ENCODE data around the gene HBB.

HBB gene

DNA sequence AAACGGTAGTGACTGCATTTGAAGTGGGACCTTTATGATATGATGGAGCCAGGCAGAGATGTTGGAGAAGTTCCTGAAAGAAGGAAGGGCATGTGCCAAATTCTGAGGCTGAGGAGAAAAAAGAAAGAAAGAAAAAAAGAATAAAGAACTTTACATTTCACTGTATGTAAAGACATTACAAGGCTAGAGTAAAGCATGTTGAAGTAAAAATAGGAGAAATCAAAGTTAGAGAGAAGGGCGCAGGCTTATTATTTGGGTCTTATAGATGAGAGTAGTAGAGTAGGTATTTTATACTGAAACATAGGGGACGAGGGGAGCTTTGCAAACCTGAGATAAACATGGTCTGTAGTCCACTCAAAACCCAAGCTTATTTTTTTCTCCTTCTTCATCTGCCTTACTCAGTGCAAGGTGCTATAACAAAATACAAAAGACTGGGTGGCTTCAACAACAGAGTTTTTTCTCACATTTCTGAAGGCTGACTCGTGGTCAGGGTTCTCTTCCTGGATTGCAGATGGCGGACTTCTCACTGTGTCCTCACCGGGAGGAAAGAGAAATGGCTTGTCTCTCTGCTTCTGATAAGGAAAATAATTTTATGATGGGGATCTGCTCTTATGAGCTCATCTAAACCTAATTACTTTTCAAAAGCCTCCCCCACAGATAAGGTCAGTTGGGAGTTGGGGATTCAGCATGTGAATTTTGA, 20.1 kb upstream of the HBB start:
- DNase-seq: no peak

DNA sequence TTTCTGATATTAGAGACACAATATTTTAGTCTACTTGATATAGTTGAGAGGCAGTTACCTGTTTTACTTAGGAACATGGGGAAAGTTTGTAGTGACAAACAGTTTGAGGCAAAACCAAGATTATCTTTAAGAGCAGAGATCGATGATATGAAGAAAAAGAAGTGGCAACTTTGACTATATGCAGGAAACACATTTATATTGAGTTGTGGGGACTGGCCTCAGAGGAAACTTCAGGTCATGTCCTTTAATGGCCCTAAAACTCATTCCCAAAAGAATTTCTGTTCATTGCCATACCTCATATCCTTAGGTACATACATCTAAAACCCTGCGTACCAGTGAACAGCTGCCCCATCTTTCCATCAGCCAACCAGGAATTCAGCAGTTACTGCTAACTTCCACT, 18.3 kb upstream of the HBB start:
- no peak for DNase-seq

DNA sequence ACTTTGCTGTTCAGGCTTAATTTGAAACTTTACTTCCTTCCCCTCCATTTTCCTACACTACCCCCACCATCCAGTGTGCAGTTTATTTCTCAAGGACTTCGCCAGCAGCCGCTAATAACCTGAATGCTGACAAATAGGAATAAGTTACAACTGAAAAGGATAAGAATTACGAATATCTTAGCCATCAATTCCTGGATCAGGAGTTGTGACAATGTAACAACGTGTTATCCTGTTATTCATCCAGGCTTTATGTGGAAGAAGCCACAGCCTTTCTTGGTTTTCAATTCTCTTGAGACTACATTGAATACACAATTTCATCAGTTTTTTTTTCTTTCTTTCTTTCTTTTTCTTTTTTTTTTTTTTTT, 16.9 kb upstream of the HBB start:
- no peak for DNase-seq

DNA sequence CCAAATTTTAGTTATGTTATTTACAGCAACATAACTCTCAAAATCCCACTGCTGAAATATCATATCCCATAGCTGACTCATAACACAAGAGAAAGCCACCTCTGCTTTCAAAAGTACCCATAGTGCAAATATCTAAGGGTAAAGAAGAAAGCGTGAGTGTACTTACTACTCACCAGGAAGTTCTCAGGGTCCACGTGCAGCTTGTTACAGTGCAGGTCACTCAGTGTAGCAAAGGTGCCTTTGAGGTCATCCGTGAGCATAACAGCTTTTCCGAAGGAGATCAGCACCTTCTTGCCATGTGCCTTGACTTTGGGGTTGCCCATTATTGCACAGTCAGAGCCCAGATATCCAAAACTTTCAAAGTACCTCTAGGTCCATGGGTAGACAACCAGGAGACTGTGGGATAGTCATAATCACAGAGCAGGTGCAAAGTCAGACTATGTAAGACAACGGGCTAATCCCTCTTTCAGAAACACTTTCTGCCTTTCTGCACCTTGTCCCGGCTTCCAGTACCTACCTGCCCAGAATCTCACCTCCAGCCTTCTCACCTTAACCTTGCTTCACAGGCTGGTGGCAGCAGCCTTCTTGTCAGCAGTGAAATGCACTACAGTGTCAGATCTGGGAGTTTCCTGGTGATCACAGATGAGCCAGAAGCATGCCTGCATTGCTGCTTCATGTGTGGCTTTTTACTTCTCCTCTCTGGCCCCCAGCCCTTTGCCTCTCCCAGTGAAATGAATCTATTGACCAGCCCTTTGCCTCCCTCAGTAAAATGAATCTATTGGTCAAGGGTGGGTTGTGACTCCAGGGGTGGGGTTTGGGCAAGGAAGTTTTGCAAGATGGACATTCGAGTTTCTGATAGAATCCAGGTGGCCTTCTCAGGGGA, 16.3 kb upstream of the HBB start:
- DNase-seq: no peak

DNA sequence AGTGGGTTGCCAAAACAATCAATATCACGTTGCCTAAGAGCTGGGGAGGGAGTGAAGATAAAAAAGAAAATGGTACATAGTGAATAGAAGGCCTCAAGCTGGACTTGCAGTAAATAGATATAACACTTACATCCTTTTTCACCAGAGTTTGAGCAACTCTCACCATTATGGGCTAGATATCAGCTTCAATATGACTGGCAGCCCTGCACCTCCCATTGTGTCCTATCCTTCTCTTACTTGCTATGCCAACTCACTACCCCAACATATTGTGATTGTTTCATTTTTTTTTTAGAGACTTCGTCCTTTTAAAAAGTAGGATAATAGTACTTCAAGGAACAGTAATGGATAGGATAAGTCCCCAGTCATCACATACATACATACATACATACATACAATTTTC, 15.3 kb upstream of the HBB start:
- no peak for DNase-seq

DNA sequence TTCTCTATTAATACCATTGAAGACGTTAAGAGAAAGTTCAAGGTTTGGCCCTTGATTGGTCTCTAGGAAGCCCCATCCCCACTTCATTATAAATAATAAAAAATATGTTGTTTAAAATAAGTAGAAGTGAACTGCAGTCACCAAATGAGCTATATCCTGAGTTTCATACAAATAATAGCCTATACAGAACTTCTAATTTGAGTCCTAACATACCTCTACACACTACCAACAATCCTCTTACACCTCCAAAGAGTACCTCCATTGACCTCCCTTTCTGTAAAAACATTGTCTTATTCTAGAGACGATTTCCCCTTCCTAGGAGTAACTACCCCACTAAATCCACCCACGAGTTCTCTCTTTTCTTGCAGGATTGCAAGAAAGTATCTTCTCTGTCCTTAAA, 14.6 kb upstream of the HBB start:
- no peak for DNase-seq

DNA sequence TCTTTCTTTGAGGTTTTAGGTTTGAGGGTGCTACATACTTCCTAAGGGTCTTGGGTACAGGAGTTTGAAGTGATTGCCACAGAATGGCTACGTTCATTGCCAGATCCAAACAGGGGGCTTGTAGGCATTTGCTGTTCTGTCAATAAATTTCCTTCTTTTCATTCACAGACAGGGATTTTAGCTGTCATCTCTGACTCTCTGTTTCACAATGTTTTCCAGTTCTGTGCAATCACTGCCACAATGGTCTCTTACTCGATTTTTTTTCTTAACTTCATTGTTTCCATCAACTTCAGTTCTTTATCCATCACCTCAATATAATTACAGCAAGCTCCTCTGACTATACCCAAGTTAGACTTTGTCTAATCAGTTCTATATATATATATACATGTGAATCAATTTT, 13.6 kb upstream of the HBB start:
- DNase-seq: no peak

DNA sequence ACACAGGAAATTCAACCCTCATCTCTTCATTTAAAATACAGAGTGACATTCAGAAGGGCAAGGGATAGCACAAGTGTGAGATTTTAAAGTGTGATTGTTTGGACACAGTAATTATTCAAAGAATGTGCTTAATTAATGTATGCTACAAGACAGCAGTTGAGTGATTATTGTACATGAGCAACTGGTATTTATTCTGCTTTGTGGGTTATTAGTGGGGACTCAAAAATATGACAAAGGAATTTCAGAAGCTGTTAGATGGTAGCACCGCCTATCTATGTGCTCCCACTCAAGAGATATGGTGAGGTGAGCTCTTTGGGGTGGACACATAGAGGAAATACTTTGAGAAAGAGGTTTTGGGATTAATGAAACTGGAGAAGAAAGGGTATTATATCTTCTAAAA, 13.2 kb upstream of the HBB start:
- no peak for DNase-seq

DNA sequence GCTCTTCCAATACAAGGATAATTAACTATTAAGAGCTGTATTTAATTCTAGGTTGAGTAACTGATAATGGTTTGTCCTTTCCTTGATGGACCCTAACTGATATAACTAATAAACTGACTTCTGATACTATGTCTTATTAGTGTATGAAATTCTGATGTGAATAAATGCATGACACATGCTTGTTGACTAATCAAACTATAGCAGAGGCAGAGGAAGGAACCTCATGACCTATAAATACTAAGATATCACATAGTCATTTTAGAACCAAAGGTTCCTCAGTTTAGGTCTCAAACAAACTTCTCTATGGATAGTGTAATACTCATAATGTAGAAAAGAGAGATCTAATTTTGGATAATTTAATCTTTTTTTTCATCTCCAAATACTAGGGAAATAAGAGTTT, 12.2 kb upstream of the HBB start:
- no peak for DNase-seq

DNA sequence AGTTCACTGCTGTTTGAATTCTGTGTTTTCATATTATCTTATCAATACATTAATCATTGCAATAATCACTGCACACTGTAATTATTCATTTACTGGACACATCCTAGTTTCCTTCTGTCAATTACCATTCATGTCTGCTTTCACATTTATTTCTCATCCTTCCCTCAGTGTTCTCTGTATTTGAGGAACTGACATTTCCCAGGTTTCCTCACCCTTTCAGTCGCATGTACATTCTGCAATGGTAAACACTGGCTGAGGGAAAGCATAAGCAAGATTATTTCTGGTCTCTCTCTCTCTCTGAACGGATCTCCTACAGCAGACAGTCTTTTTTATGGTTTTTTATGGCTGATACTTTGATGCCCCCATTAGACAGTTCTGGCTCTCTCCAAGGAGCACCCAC, 11.6 kb upstream of the HBB start:
- no peak for DNase-seq

DNA sequence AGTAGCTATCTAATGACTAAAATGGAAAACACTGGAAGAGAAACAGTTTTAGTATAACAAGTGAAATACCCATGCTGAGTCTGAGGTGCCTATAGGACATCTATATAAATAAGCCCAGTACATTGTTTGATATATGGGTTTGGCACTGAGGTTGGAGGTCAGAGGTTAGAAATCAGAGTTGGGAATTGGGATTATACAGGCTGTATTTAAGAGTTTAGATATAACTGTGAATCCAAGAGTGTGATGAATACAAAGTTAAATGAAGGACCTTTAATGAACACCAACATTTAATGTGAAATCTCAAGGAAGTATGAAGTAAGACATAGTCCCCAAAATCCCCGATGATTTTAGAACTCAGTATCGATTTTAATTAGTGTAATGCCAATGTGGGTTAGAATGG, 10.5 kb upstream of the HBB start:
- DNase-seq: no peak

DNA sequence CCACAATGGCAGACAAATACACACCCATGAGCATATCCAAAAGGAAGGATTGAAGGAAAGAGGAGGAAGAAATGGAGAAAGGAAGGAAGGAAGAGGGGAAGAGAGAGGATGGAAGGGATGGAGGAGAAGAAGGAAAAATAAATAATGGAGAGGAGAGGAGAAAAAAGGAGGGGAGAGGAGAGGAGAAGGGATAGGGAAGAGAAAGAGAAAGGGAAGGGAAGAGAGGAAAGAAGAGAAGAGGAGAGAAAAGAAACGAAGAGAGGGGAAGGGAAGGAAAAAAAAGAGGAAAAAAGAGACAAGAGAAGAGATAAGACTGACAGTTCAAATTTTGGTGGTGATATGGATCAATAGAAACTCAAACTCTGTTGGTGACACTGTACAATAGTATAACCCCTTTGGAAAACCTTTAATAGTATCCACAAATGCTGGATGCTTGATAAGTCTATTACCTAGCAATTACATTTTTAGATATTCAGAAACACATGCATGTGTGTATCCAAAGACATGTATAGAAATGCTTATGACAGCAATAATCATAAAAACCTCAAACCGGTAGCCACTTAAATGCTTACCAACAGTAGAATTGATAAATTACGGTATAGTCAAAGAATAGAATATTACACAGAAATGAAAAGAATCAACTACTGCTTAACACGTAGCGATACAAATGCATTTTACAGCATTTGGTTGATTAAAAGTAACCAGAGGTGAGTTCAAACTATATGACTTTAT, 8.7 kb upstream of the HBB start:
- no peak for DNase-seq

DNA sequence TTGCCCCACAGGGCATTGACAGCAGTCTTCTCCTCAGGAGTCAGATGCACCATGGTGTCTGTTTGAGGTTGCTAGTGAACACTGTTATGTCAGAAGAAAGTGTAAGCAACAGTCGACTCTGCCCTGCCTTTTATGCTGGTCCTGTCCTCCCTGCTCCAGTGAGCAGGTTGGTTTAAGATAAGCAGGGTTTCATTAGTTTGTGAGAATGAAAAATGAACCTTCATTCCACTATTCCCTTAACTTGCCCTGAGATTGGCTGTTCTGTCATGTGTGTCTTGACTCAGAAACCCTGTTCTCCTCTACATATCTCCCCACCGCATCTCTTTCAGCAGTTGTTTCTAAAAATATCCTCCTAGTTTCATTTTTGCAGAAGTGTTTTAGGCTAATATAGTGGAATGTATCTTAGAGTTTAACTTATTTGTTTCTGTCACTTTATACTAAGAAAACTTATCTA, 7.5 kb upstream of the HBB start, which contains the start of gene HBD:
Gene HBD (minus strand): TSS at position 103 of the 454 bp plus-strand sequence. CDS start 50 bp downstream, at position 53.
- no peak for DNase-seq

DNA sequence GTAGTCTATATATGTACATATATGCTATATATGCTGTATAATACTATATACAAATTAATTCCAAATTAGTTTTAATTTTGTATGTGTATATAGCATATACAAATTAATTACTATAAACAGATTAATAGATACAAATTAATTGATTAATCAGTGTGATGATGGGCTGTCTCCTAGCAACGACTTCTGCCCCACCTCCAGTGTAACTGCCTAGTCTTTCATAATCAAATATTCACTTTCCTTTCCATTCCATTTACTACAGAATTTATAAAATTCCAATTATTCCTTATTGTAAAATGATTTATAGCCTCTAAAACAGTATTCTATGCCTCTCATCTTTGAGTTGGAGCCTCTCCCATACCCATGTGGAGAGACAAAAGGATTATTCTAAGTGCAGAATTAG, 6.4 kb upstream of the HBB start:
- DNase-seq: no peak

DNA sequence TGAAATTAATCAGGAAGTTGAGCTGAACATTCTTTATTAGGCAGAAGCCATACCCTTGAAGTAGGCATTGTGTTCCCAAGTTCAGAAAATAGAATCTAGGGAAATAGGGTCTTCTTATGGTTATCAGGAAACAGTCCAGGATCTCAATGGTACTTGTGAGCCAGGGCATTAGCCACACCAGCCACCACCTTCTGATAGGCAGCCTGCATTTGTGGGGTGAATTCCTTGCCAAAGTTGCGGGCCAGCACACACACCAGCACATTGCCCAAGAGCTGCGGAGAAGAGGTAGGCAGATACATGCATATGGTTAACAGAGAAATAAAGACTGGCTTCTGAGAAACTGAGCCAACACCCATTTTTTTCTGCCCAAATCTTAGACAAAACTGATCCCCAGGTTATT, 6.0 kb upstream of the HBB start:
- DNase-seq: no peak

DNA sequence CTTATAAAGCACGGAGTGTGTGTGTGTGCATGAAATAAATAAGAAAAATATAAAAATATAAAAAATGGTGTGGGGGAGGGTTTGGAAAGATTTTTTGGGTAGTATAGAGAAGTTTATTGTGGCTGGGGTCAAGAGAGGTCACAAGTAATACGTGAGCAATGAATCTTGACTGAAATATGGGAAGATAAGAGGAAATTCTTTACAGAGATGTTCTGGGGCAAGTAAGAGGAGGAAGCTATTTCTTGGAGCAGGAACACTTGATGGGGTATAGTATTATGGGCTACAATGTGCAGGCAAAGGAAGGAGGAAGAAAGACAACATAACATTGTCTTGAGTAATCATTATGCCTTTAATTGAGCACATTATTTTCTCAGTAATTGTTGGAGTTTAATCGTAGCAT, 5.3 kb upstream of the HBB start:
- DNase-seq: no peak

DNA sequence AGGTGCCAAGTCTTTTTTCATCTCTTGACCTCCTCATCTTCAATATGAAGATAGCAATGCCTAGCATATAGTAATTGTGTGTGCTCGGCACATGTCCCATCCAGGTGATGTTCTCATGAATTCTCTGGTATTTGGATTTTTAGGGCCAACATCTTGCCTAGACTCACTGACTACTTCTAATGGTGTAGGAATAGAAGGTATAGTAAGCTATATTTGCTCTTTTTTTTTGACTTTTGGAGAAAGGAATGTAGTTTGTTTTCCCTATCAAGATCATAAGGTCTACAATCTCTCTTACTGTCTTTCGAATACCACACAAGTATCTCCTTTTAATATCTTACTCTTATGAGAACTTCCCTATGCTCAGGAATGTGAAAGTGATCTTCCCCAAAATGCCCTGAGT, 4.2 kb upstream of the HBB start:
- no peak for DNase-seq

DNA sequence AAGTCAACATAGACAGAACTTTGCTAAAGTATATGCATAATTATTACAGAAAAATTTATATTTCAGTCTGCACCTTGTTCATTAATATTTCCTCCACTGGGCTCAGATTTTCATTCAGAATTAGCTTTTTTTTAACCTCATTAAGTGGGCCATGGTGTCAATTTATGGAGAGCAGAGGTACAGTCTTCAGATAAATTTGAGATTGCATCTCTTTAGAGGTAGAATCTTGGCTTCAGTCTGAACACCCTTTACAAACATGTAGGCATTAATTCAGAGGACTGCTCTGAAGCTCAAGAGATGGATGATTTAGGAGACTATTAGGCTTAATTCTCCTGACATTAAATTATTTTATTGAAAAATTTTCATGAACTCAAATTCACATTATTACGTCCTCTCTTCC, 3.4 kb upstream of the HBB start:
- DNase-seq: no peak

DNA sequence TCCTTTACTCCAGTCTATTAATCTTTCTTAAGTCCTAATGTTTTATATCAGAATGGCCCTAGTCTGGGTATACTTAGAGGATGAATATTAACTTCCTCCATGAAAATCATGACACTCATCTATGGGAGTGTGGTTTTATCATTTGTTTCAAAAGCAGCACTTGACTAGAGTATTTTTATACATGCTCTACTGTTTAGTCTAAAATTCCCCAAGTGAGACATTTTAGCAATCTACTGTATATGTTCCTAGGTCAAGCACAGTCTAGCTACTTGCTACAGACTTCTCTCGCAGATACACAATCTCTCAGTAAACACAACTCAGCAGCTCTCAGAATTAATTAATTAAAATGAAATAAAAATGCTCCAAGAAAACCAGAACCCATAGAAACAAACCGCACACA, 2.9 kb upstream of the HBB start:
- no peak for DNase-seq

DNA sequence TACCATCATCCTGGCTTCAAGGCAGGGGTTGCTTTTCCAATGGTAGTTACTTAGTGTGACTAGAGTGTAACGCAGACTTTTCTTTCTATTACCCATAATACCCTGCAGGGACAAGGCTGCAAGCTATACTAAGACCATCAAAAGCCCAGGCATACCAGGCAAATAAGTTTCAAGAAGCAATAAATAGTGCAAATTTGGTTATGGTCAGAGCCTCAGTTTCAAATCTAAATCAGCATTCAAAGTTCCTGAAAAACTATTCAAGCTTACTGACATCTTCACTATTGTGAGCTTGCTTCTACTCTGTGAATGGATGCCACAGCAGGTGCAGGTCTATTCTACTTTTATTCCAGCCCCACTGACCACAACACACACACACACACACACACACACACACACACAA, 2.5 kb upstream of the HBB start:
- no peak for DNase-seq

DNA sequence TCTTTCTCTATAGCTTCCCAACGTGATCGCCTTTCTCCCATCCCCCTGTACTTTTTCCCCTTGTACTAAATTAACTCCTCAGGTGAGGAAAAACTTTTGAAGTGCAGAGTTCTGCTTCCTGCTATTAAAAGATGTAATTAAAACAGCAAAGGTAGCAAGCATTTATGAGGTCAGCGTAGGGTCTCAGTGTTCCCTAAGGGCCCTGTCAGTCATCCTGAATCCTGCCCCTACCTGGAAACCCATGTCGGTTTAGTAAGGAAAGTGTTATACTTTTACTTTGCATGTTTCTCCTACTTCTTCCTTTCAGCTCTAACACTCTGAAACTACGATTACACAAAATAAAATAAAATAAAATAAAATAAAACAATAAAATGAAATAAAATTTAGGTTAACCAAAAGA, 1.3 kb upstream of the HBB start:
- no peak for DNase-seq

DNA sequence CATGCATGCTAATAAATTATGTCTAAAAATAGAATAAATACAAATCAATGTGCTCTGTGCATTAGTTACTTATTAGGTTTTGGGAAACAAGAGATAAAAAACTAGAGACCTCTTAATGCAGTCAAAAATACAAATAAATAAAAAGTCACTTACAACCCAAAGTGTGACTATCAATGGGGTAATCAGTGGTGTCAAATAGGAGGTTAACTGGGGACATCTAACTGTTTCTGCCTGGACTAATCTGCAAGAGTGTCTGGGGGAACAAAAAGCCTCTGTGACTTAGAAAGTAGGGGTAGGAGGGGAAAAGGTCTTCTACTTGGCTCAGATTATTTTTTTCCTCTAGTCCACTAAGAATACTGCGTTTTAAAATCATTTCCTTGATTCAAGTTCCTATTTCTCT, 810 bp upstream of the HBB start:
- no peak for DNase-seq

DNA sequence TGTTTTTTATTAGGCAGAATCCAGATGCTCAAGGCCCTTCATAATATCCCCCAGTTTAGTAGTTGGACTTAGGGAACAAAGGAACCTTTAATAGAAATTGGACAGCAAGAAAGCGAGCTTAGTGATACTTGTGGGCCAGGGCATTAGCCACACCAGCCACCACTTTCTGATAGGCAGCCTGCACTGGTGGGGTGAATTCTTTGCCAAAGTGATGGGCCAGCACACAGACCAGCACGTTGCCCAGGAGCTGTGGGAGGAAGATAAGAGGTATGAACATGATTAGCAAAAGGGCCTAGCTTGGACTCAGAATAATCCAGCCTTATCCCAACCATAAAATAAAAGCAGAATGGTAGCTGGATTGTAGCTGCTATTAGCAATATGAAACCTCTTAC, 1.4 kb downstream of the HBB start:
- DNase-seq: no peak

All from NCI-H524 (cell line).